GM04504 (cell line): Measurements from ENCODE around the gene USE1.

Experiments used
- DNase-seq: peaks from one replicate; pipeline ENCODE4 v3.0.0-alpha.2; 2012; ENCODE audit warnings: low read depth

USE1 gene

DNA sequence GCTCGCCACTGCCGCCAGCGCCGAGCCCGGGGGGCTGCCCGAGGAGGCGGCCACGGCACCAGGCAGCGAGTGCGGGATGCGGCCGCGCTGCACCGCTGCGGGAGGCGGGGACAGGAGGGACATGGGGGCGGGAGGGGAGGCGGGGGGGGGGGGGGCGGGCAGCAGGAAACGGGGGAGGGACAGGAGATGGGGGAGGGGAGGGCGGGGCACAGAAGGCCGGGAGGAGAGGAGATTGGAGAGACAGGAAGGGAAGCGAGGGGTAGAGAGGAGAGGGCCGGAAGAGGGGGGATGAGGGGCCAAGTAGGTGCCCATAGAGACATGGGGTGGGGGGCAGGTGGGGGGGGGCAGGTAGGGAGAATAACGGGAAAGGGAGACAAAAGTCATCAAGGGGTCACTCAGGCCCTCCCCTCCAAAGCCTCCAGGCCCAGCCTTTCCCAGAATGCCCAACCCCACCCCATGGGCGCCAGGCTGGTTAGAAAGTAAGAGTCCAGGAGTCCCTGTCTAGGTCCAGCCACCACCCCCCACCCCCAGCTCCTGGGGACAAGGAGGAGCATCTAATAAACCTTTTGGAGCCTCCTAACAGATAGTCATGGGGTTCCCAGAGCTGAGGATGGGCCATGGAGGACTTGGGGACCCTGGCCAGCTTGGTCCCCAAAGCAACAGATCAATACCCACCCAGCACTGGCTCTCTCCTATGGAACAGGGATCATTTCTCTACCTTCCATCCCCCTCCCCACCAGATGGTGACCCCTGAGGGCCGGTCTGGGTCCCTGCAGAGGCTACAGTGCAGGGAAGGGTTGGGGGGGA, 21.0 kb downstream of the USE1 start:
- DNase-seq, result no peak

- DNase-seq, result no peak
Observed at GRCh38 chr19:17236811-17237543, 21.8 kb downstream of the USE1 start.

- no peak for DNase-seq
Observed at GRCh38 chr19:17237747-17238706, 22.9 kb downstream of the USE1 start.

DNA sequence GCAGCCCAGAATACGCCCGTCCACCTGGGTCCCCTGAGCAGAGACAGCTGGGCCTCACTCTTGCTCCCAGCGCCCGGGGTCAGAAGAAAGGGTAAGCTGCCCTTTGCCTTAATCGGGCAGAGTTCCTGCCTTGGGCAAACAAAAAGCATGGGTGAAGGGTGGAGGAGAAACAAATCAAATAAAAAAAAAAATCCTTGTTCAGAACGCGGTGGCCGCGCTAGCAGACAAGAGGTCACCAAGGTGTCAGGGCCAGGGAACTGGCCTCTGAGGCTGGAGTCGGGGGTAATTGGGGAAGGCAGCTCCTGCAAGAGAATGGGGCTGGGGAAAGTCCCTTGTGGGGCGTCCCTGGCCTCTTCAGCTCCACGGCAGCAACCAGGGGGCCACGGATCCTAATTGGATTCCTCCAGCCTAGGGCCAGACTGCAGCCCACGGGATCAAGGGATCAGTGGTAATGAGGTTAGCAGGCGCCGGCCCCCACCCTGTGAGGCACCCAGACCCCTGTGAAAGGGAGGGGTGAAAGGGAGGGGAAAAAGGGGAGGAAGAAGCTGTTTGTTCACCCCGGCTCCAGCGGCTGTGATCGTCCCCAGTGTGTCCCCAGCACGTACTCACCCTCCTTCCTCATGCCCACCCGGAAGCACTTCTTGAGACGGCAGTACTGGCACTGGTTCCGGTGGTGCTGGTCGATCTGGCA, 25.1 kb downstream of the USE1 start:
- no peak for DNase-seq

DNA sequence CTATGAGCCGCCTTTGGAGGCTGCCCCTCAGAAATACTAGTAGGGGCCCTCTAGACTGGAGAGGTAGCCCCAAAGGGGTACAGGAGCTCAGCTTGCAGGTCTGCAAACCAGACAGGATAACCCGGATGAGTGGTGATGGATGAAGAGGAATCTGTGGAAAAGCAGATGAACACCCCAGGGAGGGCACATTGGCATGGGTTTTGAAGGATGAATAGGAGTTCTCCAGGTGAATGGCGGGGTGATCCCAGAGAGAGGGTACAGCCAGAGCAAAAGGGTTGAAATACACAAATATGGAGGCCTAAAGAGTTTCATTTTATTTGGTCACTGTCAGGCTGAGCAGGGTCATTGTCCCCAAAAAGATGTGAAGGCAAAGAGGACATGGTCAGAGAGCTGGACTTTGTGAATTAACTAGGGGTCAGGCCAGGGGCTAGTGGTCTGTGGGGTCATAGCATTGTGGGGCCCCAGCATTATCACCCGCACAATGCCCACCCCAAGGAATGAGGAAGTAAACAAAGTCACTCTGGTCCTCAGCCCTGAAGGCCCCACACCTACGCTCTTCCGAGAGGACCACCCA, 25.8 kb downstream of the USE1 start:
- no peak for DNase-seq

- DNase-seq, result no peak
Observed at GRCh38 chr19:17242431-17243208, 27.5 kb downstream of the USE1 start.

DNA sequence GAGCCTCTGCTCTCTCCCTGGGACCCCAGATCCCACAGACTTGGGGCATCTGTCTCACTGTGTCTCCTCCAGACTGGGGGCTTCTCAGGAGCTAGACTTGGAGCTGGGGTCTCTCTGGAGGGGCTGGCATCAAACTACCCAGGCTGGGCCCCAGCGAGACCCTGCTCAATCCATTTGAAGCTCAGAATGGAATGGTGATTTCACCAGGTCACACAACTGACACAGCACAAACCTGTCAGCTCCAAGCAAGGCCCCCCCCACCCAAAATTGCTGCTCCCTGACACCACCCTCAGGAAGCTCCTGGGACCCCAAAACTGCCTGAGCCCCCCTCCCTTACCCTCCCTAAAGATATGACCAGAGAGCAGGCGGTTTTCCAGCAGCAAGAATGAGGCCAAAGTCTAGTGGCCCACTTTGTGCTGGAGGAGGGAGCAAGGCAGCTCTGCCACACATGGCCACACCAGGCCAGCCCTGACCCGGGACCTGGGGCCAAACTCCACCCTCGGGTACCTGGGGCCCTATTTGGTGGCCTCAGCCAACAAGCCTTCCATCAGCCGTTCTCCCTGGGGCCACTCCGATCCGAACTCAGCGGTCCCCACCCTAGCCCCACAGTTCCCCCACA, 28.2 kb downstream of the USE1 start:
- DNase-seq, result no peak

- no peak for DNase-seq
Observed at GRCh38 chr19:17243830-17244617, 28.9 kb downstream of the USE1 start.

GRCh38 chr19:17244618-17245534, 29.7 kb downstream of the USE1 start:
- DNase-seq, result no peak

DNA sequence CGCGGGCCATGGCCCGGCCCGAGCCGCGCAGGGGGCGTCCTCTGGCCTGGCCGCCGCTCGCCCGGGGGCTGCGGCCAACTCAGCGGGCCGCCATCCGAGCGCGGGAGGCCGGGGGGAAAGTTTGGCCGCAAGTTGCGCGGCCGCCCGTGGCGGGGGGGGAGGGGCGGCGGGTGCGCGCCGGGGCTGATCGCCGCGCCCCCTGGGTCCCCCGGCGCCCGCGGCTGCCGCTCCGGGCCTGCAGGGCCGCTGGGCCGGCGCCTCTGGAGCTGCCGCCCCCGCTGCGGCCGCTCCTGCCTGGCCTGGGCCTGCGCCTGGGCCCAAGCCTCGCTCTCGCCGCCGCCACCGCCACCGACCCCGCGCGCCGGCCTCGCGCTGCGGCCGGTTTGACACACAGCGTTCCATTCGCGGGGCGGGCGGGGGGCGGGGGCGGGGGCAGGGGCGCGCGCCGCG, 30.4 kb downstream of the USE1 start, which contains the start of gene NR2F6:
NR2F6 (minus strand) TSS at position 385 of the 450 bp plus-strand sequence. CDS start 699 bp downstream, outside the sequence.
- DNase-seq, result no peak

- no peak for DNase-seq
Observed at GRCh38 chr19:17246681-17247425, 31.7 kb downstream of the USE1 start.

GRCh38 chr19:17248011-17248776, 33.0 kb downstream of the USE1 start:
- no peak for DNase-seq

DNA sequence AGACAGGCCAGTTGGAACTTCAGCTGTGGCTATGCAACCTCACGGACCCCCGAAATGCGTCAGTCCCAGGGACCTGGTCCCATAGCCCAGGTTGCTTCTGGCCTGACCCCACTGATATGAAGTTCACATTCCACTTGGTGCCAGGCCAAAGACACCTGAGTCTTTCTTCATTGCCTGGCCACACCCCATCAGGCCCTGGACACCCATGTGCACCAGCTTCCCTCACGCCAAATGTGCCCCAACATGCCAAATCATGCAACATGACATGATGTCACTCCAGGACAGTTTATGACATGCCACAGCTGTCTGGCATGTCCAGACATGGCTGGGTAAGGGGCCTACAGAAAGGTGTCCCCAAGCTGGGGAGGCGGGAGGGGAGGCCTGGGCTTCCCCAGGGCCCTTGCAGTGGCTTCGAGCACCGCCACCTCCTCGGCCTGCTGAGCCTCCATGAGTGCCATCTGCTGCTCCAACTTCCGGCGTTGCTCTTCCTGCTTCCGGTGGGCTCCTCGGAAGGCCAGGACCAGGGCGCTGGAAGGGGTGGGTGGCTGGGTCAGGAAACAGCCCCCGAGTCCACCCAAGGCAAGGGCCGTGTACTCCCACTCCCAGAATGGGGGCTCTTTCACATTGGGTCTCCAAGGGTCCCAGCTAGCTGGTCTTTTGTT, 34.9 kb downstream of the USE1 start:
- no peak for DNase-seq

DNA sequence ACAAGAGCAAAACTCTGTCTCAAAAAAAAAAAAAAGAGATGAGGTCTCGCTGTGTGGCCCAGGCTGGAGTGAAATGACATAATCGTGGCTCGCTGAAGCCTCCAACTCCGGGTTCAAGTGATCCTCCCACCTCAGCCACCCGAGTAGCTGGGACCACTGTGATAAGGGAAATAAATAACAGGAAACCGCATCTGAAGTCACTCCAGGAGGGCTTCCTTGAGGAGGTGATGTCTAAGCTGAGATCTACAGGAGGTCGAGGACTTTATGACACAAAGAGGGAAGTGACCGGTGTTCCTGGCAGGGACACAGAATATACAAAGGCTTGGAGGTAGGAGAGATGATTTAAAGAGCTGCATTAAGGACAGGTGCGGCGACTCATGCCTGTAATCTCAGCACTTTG, 39.5 kb downstream of the USE1 start:
- no peak for DNase-seq

GRCh38 chr19:17255150-17255621, 40.0 kb downstream of the USE1 start:
- DNase-seq, result no peak

- DNase-seq, result no peak
Observed at GRCh38 chr19:17256130-17256529, 41.0 kb downstream of the USE1 start.
